GM12878 (cell line): ENCODE results near the gene CDC42EP1. TPM values are rescaled to one million over a fixed set of nuclear protein-coding genes. Genes with fewer than 3 reads are reported as not detected.

Experiments
- ATF7 ChIP-seq: fragments of 450-650 bp; IDR thresholded peaks from 2 replicates; pipeline ENCODE4 v1.6.1; 2016; ENCODE audit warnings: low read depth, mild to moderate bottlenecking
- BCL11A ChIP-seq: IDR thresholded peaks from 2 replicates; pipeline ENCODE4 v1.6.1; 2011; ENCODE audit warnings: low read depth, low read length
- CHD2 ChIP-seq: IDR thresholded peaks from 2 replicates; pipeline ENCODE4 v1.6.1; 2011; ENCODE audit warnings: low read depth, low read length, improper control_type of control experiment, borderline replicate concordance
- FOXK2 ChIP-seq: fragments of 450-650 bp; IDR thresholded peaks from 2 replicates; pipeline ENCODE4 v1.6.1; 2017; ENCODE audit warnings: mild to moderate bottlenecking, moderate library complexity
- IRF3 ChIP-seq: fragments of 450-650 bp; IDR thresholded peaks from 2 replicates; pipeline ENCODE4 v1.6.1; 2014; ENCODE audit warnings: mild to moderate bottlenecking
- IRF5 ChIP-seq: fragments of 450-650 bp; IDR thresholded peaks from 2 replicates; pipeline ENCODE4 v1.6.1; 2017; ENCODE audit warnings: borderline replicate concordance
- MTA2 ChIP-seq: fragments of 450-650 bp; IDR thresholded peaks from 2 replicates; pipeline ENCODE4 v1.6.1; 2016; ENCODE audit warnings: low read depth, mild to moderate bottlenecking, moderate library complexity
- NFYA ChIP-seq: IDR thresholded peaks from 2 replicates; pipeline ENCODE4 v1.6.1; 2011; ENCODE audit warnings: low read depth, mild to moderate bottlenecking, low read length, improper control_type of control experiment, borderline replicate concordance
- NRF1 ChIP-seq: conservative IDR thresholded peaks from 2 replicates; pipeline ENCODE4 v1.6.1; 2011; ENCODE audit warnings: mild to moderate bottlenecking, low read depth, low read length, improper control_type of control experiment
- RAD51 ChIP-seq: fragments of 450-650 bp; IDR thresholded peaks from 2 replicates; pipeline ENCODE4 v1.6.1; 2016; ENCODE audit warnings: moderate library complexity, mild to moderate bottlenecking, inconsistent platforms
- RB1 ChIP-seq: fragments of 450-650 bp; formaldehyde crosslinking; IDR thresholded peaks from 2 replicates; pipeline ENCODE4 v1.6.1; 2017; ENCODE audit warnings: mild to moderate bottlenecking, borderline replicate concordance
- RELA ChIP-seq: fragments of 450-650 bp; IDR thresholded peaks from 2 replicates; pipeline ENCODE4 v1.8.0; 2014; ENCODE audit warnings: borderline replicate concordance; ENCODE audit not compliant: partially characterized antibody
- SREBF1 ChIP-seq: IDR thresholded peaks from 2 replicates; pipeline ENCODE4 v1.6.1; 2012; ENCODE audit warnings: mild to moderate bottlenecking, low read length
- ZBTB33 ChIP-seq: fragments of 450-650 bp; IDR thresholded peaks from 2 replicates; pipeline ENCODE4 v1.6.1; 2017; ENCODE audit warnings: mild to moderate bottlenecking
- ZNF592 ChIP-seq: fragments of 450-650 bp; IDR thresholded peaks from 2 replicates; pipeline ENCODE4 v1.6.1; 2017; ENCODE audit warnings: mild to moderate bottlenecking, moderate library complexity
- ZNF687 ChIP-seq: fragments of 450-650 bp; IDR thresholded peaks from 2 replicates; pipeline ENCODE4 v1.6.1; 2017; ENCODE audit warnings: mild to moderate bottlenecking, moderate library complexity
- polyA plus RNA-seq, 11 experiments: library from polyadenylated mRNA; depleted of rRNA in 4 of 11; unstranded in 6 of 11; stranded (reverse) in 5 of 11; fragments of >200 nt; fragmentation: Nextera tagmentation in 4 of 11; fragmentation: Illumina TruSeq in 1 of 11; extraction: Ambion mirVana in 4 of 11; extraction: Trizol in 1 of 11; gene quantifications; 1 replicate in 1 of 11; 2 replicates in 10 of 11; pipeline versions ENCODE4 v1.2.1 to v1.2.3, GENCODE V29; 2011 to 2016; ENCODE audit warnings: inconsistent platforms in 2 of 11, missing spikeins in 2 of 11, low read depth in 1 of 11
- total RNA-seq, 4 experiments: library from RNA; depleted of rRNA in 3 of 4; stranded (reverse); fragments of >200 nt in 3 of 4; fragmentation: Illumina TruSeq in 1 of 4; extraction: Trizol in 1 of 4; gene quantifications; 2 replicates each; pipeline versions ENCODE4 v1.2.1 to v1.2.3, GENCODE V29; 2013 to 2021

CDC42EP1 gene
- total and polyA plus RNA-seq, 10 of the 15 experiments (the other 5 are each of a cell fraction or from before 2014, with no cell fraction given): 0.04 to 0.33 (median 0.09) TPM; not detected in 7

- TF ChIP-seq ZNF592 (no peak), MTA2 (no peak), ATF7 (0 out of 2 replicates have a peak, but pooled peaks have one; percentile 21), RB1 (peak; percentile 35; the same call in 1 of the 2 replicates), SREBF1 (no peak), BCL11A (no peak), RELA (peak; percentile 45), IRF3 (no peak), IRF5 (no peak), NFYA (no peak), RAD51 (0 out of 2 replicates have a peak, but pooled peaks have one; percentile 22), CHD2 (0 out of 2 replicates have a peak, but pooled peaks have one; percentile 32), ZBTB33 (no peak), ZNF687 (no peak), FOXK2 (no peak), NRF1 (no peak)
These were observed 47.0 kb downstream of the CDC42EP1 start (continued) for GRCh38 chr22:37607010-37607934.
